ENCODE data around the gene GAS6.

GRCh38 chr13:113883921-113884804, 20.3 kb upstream of the GAS6 start:
- TF ChIP-seq CTCF (IDR thresholded peaks at IDR 0.05) (no peak), EP300 (IDR thresholded peaks at IDR 0.05) (no peak), POLR2AphosphoS5 (IDR thresholded peaks at IDR 0.05) (no peak)

All from upper lobe of left lung (tissue), 4 donors.